HepG2 (cell line): ENCODE measurements around the gene TBC1D16. TPM values are rescaled to one million over a fixed set of nuclear protein-coding genes. Genes with fewer than 3 reads are reported as not detected.
A peak's percentile ranks its signal among the peaks of the same experiment; 100 is the strongest.

ENCODE experiments used
- CTCF ChIP-seq: sonication (generic); formaldehyde crosslinking; IDR thresholded peaks from 2 replicates; pipeline ENCODE4 v1.5.0; 2020; ENCODE audit warnings: mild to moderate bottlenecking, missing genetic modification reagents, moderate library complexity
- DNMT1 ChIP-seq: sonication (generic); formaldehyde crosslinking; IDR thresholded peaks from 2 replicates; pipeline ENCODE4 v1.5.1; 2020; ENCODE audit warnings: mild to moderate bottlenecking, missing genetic modification reagents
- GABPB1 ChIP-seq: IDR thresholded peaks from 2 replicates; pipeline ENCODE4 v1.6.1; 2016; ENCODE audit warnings: mild to moderate bottlenecking, missing genetic modification reagents, moderate library complexity, missing compliant biosample characterization
- PATZ1 ChIP-seq: sonication (generic); formaldehyde crosslinking; IDR thresholded peaks from 2 replicates; pipeline ENCODE4 v1.4.0; 2020; ENCODE audit warnings: missing genetic modification reagents
- PPARG ChIP-seq: conservative IDR thresholded peaks from 2 replicates; pipeline ENCODE4 v1.6.1; 2016; ENCODE audit warnings: missing biosample characterization, missing genetic modification reagents
- polyA plus RNA-seq, 8 experiments: library from polyadenylated mRNA; depleted of rRNA in 3 of 8; stranded (reverse) in 7 of 8; unstranded in 1 of 8; fragments of >200 nt; fragmentation: Illumina TruSeq in 4 of 8; extraction: Trizol in 4 of 8; gene quantifications; 2 replicates each; pipeline versions ENCODE4 v1.2.1 to v1.2.3, GENCODE V29; 2011 to 2016; ENCODE audit warnings: low read depth in 4 of 8, missing spikeins in 1 of 8, mixed read lengths in 1 of 8; ENCODE audit not compliant: insufficient read depth in 1 of 8
- total RNA-seq, 5 experiments: library from RNA; depleted of rRNA; stranded (reverse); fragments of >200 nt; fragmentation: Illumina TruSeq; extraction: Trizol; gene quantifications; 2 replicates each; pipeline ENCODE4 v1.2.3, GENCODE V29; 2016; ENCODE audit warnings: low read depth in 1 of 5
- TF ChIP-seq, protein P1 (sequence below): sonication (generic); formaldehyde crosslinking; IDR thresholded peaks from 2 replicates; pipeline ENCODE4 v1.4.0; 2020; ENCODE audit warnings: mild to moderate bottlenecking, missing genetic modification reagents

Gene TBC1D16
- total and polyA plus RNA-seq, 2 of the 13 experiments (the other 11 are each of a cell fraction or from before 2014, with no cell fraction given) = 14.9 to 24.9 TPM

DNA sequence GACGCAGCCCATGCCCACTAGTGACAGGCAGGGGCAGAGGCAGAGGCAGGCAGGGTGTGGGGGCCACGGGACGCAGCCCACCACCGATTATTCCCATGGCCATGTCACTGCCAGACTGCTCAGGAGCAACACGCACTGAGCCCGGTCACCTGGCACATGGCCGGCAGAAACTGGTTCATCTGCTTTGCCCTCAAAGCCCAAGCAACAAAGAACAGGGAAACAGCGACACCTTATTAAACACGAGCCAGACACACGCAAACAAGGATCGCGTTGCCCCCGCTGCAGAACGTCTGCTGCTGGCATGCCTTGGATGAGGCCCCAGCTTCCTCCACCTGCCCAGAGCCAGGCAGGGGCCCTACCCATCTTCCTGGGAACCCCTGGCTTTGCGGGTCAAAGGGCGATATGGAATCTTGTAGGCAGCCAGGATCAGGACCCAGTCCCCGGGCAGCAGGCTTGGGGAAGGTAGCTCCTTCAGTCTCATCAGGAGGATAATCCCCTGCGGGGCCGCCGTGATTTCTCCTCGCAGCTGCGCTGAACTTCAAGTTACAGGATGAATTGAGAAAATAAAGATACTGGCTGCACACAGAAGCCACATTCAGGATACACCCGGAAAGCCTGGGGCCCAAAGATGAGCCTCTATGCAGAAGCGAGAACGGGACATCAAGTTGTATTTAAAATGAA is 4.8 kb downstream of the TBC1D16 start (continued):
- peak; percentile 43 for TF ChIP-seq PATZ1 (CRISPR knock-in tag)
- 0 out of 2 replicates have a peak, but pooled peaks have one; percentile 22 for TF ChIP-seq DNMT1 (CRISPR knock-in tag)
- 0 out of 2 replicates have a peak, but pooled peaks have one; percentile 24 for TF ChIP-seq GABPB1 (CRISPR knock-in tag)
- peak; percentile 62 for TF ChIP-seq PPARG (CRISPR knock-in tag)
- peak; percentile 36 for TF ChIP-seq CTCF
- TF ChIP-seq, protein P1, sequence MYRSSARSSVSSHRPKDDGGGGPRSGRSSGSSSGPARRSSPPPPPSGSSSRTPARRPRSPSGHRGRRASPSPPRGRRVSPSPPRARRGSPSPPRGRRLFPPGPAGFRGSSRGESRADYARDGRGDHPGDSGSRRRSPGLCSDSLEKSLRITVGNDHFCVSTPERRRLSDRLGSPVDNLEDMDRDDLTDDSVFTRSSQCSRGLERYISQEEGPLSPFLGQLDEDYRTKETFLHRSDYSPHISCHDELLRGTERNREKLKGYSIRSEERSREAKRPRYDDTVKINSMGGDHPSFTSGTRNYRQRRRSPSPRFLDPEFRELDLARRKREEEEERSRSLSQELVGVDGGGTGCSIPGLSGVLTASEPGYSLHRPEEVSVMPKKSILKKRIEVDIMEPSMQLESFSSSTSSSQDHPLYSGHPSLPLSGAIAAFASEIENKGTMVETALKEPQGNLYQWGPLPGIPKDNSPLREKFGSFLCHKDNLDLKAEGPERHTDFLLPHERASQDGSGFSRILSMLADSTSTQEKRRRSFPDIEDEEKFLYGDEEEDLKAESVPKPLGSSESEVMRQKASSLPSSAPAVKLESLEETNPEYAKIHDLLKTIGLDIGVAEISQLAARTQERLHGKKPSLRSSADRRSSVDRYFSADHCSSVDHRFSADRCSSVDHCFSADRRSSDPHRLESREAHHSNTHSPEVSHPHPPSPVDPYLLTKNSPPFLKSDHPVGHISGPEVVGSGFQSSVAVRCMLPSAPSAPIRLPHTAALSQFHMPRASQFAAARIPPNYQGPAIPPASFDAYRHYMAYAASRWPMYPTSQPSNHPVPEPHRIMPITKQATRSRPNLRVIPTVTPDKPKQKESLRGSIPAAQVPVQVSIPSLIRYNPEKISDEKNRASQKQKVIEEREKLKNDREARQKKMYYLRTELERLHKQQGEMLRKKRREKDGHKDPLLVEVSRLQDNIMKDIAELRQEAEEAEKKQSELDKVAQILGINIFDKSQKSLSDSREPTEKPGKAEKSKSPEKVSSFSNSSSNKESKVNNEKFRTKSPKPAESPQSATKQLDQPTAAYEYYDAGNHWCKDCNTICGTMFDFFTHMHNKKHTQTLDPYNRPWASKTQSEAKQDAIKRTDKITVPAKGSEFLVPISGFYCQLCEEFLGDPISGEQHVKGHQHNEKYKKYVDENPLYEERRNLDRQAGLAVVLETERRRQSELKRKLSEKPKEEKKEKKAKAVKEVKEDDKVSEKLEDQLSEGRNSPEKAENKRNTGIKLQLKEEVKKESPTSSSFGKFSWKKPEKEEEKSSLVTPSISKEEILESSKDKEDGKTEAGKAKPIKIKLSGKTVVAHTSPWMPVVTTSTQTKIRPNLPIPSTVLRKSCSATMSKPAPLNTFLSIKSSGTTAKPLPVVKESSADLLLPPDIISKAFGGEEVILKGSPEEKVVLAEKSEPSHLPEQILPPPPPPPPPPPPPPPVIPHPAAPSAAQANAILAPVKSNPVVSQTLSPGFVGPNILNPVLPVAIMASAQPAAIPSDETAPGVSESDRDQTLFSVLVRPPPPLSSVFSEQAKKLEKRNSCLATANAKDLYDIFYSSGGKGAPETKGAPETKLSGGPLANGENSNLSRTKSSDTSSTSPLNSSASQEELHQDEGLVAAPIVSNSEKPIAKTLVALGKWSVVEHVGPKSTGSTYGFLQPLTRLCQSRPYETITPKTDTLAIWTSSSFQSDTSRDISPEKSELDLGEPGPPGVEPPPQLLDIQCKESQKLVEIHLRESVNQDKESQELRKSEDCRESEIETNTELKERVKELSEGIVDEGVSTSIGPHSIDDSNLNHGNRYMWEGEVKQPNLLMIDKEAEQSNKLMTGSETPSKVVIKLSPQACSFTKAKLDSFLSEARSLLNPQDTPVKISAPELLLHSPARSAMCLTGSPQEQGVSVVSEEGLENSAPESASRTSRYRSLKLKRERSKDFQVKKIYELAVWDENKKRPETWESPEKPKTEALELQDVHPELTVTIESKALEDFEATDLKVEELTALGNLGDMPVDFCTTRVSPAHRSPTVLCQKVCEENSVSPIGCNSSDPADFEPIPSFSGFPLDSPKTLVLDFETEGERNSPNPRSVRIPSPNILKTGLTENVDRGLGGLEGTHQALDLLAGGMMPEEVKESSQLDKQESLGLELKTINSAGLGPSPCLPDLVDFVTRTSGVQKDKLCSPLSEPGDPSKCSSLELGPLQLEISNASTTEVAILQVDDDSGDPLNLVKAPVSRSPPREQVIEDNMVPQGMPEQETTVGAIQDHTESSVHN = 0 out of 2 replicates have a peak, but pooled peaks have one; percentile 67
- TF ChIP-seq, all 625 proteins: peak for 31
